HG03457 (cell line): Measurements from ENCODE around the gene TERC.
A peak's percentile ranks its signal among the peaks of the same experiment; 100 is the strongest.

Experiments used
- ATAC-seq: cut with Tn5 transposase; IDR thresholded peaks from one replicate; pipeline ENCODE4 v1.9.1; 2021; ENCODE audit warnings: moderate number of reproducible peaks; ENCODE audit not compliant: unreplicated experiment

Gene TERC

GRCh38 chr3:169764882-169765612 is at the start of gene TERC:
TSS of gene TERC (minus strand) at chr3:169765060.
- ATAC-seq, result peak; percentile 79

- ATAC-seq, result peak; percentile 76
Measured at GRCh38 chr3:169813757-169814517, 49.1 kb upstream of the TERC start.

- ATAC-seq, result no peak
Measured at GRCh38 chr3:169813278-169813677, 48.4 kb upstream of the TERC start.

- peak; percentile 69 for ATAC-seq
Measured at GRCh38 chr3:169812332-169813235, 47.7 kb upstream of the TERC start, which contains the start of the genes LRRC34 and LRRIQ4. TSS of gene LRRC34 (minus strand) at chr3:169812904. CDS start at chr3:169812548, 356 bp downstream. TSS of gene LRRIQ4 (plus strand) at chr3:169812870. CDS start at chr3:169821922, 9,052 bp downstream.

- ATAC-seq, result peak; percentile 8
Measured at GRCh38 chr3:169811631-169812331, 46.9 kb upstream of the TERC start.

GRCh38 chr3:169809230-169809795 is 44.5 kb upstream of the TERC start:
- no peak for ATAC-seq

GRCh38 chr3:169804681-169805080 is 39.8 kb upstream of the TERC start:
- no peak for ATAC-seq

- no peak for ATAC-seq
Measured at GRCh38 chr3:169792359-169792758, 27.5 kb upstream of the TERC start.

- no peak for ATAC-seq
Measured at GRCh38 chr3:169790687-169791429, 26.0 kb upstream of the TERC start.

GRCh38 chr3:169790219-169790618 is 25.4 kb upstream of the TERC start:
- ATAC-seq, result no peak

- no peak for ATAC-seq
Measured at GRCh38 chr3:169787791-169788190, 22.9 kb upstream of the TERC start.

GRCh38 chr3:169787120-169787519 is 22.3 kb upstream of the TERC start:
- no peak for ATAC-seq

- ATAC-seq, result no peak
Measured at GRCh38 chr3:169781209-169781855, 16.5 kb upstream of the TERC start.

- no peak for ATAC-seq
Measured at GRCh38 chr3:169780742-169781141, 15.9 kb upstream of the TERC start.

GRCh38 chr3:169777822-169778221 is 13.0 kb upstream of the TERC start:
- no peak for ATAC-seq

- ATAC-seq, result no peak
Measured at GRCh38 chr3:169774186-169774585, 9.3 kb upstream of the TERC start.

GRCh38 chr3:169772897-169773816 is 8.3 kb upstream of the TERC start, which contains the start of gene MYNN:
TSS of gene MYNN (plus strand) at chr3:169773396. CDS start at chr3:169774296, 900 bp downstream.
- ATAC-seq, result peak; percentile 69
